ENCODE measurements around the gene DLGAP3.

DNA sequence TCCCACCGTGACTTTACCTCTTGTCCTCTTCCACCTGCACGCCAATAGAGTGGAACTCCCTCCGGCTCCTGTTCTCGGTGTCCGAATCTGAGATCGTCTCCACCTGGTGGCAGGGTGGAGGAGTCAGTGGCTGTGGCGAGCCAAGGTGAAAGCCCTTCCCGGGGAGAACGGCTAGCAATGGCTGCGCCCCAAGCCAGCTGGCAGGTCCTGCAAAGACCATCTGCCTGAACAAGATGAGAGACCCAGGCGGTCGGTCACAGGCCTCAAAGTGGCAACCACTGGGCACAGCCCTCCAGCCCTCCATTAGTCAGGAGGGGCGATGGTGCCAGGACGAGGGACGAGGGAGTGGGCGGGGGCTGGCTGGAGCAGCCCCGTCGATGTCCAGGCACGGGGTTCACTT lies 44.5 kb downstream of the DLGAP3 start:
- no peak for TF ChIP-seq POLR2A (IDR thresholded peaks at IDR 0.05)
- TF ChIP-seq, protein P1, sequence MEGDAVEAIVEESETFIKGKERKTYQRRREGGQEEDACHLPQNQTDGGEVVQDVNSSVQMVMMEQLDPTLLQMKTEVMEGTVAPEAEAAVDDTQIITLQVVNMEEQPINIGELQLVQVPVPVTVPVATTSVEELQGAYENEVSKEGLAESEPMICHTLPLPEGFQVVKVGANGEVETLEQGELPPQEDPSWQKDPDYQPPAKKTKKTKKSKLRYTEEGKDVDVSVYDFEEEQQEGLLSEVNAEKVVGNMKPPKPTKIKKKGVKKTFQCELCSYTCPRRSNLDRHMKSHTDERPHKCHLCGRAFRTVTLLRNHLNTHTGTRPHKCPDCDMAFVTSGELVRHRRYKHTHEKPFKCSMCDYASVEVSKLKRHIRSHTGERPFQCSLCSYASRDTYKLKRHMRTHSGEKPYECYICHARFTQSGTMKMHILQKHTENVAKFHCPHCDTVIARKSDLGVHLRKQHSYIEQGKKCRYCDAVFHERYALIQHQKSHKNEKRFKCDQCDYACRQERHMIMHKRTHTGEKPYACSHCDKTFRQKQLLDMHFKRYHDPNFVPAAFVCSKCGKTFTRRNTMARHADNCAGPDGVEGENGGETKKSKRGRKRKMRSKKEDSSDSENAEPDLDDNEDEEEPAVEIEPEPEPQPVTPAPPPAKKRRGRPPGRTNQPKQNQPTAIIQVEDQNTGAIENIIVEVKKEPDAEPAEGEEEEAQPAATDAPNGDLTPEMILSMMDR (IDR thresholded peaks at IDR 0.05) = no peak
- no peak for TF ChIP-seq EP300 (IDR thresholded peaks at IDR 0.05)

Measured in ovary (tissue), 3 donors.